GM19468 (cell line): ENCODE measurements around the gene ZNF438.

Experiments used
- ATAC-seq: cut with Tn5 transposase; IDR thresholded peaks from one replicate; pipeline ENCODE4 v1.9.1; 2021; ENCODE audit warnings: mild to moderate bottlenecking, moderate library complexity, moderate number of reproducible peaks; ENCODE audit not compliant: unreplicated experiment; ENCODE audit errors: extremely low read depth

The ZNF438 gene

DNA sequence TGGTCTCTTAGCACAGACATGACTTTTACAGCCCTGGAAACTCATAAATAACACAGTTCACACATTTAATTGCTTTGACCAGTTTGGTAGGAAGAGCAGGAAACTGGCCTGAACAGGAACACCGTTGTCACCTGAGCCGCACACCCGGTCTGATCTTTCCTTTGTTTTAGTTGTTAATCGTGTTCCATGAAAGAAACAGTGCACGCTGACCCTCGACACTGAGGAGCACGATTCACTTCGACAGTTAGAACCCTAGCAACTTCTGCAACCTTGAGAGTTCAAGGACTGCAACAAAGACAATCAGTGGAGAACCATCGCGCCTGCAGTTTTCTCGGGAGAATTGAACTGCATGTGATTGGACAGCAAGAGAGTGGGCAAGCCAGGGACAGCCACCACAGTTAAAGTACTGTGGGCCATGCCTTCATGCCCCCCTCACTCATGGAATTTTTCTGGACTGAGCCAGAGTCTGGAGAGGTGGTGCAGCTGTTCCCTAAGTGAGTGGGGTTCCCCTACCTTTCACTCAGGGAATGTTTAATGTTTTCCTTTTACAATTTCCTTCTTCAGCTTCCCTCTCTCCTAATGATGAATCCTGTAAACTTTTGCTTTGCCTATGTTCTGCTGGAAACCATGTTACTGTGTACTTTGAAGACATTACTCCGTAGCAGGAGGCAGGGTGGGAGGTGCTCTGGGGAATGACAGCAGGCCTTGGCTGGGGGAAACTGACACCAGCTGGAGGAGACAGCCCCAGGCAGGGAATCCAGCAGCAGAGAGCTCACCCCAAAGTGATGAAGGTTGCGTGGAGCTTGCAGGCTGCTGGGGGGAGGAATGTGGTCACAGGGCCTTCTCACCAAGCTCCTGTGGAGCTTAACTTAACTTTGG is 198.7 kb downstream of the ZNF438 start:
- ATAC-seq, result no peak

DNA sequence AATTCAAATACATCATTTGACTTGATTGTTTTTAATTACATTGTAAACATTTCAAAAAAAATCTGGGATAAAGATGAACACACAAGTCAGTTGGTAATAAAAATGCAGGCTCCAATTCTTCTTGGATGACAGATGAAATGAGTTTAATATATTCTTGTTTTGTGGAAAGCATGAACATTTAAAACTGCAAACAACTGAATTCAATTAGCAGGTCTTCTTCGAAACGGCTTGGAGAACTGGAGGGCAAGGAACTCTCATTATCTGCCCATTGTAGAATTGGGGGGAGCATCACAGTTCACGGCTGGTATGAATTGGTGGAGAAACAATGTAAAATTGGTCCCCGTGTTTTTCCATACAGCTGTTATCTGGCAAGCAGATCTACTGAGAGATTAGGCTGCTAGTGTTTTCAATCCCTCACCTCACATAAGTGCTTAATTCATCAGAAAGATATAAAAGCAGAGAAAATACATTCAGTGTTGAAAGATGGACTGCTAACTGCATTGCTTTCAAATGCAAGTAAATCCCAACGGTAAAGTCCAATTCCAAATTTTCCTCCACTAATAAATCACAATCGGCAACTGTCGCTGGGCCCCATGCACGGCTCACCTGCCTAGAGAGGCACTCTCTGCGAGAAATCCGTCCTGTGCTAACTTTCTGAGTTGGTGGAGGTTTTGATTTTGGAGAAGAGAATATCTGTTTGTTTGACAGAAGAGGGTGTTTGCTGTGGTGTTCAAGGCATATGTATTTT is 199.5 kb downstream of the ZNF438 start:
- no peak for ATAC-seq

DNA sequence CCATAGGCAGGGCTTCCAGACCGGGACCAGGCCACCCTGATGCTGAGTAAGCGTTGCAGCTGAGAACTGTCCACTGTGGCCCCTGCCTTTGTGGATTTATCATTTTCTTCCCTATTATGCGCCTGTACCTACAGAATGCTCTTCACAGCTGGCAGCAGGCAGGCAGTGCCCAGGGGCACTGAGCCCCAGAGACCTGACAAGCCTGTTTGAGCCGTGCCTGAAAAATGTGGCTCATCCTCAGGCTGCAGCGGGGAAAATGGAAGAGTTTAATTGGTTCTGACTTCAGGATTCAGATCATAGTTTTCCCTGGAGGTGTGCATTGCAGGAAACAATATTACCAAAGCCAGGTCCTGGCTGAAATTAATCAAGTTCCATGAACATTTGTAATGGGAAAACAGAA is 200.2 kb downstream of the ZNF438 start:
- no peak for ATAC-seq

DNA sequence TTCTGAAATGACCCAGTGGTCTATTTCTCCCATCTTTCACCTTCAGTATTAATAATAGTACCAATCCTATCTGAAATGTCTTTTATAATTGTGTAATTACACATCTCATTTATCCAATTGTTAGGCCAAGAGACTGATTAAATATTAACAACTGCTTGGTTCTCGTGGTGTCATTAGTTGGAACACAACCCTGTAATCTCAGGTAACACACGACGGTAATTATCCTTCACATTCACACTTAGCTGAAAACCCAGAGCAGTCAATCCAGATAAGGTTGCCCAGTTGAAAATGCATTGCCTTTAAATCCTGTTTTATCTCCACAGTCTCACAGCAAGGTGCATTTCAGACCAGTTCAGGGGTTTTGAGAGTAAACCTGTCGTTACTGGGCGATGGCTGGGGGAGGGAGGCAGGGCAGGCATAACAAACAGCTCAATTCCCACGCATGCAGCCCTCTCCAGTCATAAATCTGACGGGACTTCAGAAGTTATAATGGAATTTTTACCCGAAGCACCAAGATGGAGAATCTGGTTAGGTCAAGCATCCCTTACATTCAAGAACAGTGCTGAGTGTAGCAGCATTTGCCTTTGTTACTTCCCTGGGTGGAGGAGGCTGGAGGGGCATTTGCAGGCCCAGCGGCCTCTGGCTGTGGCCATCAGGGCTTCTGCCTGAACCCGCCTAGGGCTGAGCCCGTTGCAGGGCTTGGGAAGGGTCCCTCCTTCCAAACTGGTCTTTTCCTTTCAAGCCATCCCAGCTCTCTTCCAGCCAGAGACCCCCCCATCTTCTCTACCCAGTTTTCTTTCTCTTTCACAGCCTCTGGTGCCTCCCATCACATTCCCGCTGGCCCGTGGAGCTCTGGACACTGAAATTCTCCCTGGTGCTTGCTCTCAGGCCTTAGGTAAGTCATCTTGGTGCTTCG is 201.1 kb downstream of the ZNF438 start:
- no peak for ATAC-seq

DNA sequence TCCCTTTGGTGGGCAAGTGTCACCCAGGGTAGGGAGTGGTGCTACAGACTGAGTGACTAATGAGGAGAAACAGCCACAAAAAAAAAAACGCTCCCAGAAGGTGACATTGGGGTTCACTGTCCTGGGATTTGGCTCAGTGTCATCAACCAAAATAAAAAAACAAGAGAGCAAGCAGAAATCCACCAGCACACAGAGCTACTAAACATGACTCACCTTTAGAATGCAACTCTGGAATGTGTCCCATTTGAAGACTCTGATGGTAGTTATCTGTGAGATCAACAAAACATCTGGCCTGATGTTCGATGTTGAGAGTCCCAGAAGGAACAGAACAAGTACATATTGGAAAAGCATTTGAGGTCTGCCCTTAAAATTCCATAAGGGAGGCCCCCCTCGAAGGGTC is 201.8 kb downstream of the ZNF438 start:
- ATAC-seq, result no peak

DNA sequence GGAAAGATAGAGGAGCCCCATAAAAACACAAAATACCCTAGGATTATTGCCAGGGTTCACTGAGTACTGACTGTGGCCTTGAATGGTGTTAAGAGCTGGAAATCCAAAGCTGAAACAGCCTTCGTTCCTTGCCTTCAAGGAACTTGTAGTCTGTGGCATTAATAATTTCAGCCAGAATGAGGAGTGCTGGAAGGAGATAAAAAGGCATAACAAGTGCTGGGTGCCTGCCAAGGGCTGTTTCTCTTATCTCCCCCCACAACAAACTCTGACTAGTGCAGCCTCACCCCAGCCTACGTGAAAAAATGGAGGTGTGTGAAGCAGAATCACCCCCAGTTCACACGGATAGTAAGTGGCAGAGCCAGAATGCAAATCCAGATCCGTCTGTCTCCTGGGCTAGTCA is 203.0 kb downstream of the ZNF438 start:
- no peak for ATAC-seq

DNA sequence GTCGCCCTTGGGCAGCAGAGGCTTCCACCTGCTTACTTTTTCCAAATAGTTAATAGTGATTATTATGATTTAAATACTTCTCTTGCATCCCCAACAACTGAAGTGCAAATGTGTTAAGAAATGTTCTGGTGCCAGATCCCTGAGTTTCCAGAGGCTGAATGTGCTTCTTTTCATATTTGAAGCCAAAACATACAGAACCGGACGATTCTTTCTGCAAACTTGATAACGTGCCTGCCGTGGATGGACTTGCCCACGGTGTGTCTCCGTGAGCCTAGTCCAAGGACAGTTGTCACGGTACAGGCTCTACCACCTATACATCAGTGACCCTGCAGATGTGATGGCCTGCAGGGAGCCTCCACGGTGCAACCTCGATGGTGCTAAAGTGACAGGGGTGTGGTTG is 203.5 kb downstream of the ZNF438 start:
- no peak for ATAC-seq

DNA sequence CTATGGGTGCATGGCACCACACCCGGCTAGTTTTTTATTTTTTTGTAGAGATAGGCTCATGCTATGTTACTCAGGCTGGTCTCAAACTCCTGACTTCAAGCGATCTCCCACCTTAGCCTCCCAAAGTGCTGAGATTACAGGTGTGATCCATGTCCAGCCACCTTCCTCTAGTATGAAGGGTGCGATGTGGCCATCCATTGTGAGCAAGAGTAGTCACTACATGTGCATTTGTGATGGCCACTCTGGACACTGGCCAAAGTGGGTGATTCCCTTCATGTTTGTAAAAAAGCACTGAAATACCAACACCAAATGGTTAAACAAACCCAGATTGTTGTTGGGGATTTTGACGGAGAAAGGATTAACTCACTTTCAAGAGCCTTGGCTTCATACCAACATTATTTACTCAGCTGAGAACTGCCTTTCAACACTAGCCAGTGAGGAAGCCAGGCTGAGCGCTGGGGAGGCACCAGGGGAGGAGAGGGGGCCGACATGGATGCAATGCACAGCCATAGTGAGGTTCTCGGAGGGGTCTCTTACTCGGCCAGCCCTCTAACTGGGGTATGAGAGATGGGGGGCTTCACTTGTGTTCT is 204.0 kb downstream of the ZNF438 start:
- ATAC-seq, result no peak

DNA sequence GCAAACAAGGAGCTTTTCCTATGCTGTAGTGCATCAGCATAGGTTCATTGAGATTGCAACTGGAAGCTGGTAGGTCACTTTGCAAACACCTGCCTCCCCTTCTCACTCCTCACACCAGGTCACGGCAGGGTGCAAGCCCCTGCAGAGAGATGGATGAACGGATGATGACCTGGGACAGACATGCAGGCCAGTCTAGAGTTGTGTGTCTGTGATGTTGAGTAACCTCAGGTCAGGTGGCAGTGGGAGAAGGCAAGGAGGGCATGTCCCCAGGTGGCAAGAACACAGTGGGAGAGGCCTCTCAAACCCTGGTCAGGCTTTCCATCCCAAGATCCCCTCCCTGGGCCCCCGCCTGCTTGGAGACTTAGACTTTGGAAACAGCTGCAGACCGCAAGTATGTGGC is 205.0 kb downstream of the ZNF438 start:
- ATAC-seq, result no peak

DNA sequence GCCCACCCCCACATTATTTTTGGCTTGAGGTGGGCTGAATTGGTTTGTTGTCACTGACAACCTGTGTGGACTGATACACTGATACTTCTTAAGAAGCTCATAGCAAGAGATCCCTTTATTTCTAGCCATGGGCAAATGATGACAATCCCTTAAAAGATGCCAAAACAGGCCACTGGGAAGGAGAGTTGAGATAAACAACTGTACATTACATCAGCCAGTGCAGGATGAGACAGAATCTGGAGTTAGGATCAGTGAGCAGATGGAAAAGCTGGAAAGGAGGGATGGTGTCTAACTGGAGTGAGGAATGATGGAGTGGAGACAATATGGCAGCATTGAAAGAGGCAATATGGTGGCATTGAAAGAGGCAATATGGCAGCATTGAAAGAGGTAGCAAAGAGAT is 206.2 kb downstream of the ZNF438 start:
- ATAC-seq, result no peak

DNA sequence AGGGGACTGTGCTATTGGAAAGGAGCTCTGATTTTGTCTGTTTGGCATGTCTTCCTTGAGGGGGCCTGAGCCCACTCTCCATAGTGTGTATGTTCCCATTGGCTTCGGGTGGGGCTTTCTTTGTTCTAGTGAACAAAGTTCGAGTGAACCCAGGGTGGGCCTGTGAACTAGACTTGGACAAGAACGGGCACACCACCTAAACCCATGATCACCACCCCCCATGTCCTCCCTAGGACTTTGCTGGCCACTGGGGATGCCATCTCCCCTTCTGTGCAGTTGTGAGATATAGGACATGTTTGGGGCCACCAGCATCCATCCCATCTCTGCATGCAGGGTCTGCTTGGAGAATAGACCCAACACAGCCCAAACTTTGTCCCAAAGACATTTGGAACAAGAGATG is 206.6 kb downstream of the ZNF438 start:
- ATAC-seq, result no peak

DNA sequence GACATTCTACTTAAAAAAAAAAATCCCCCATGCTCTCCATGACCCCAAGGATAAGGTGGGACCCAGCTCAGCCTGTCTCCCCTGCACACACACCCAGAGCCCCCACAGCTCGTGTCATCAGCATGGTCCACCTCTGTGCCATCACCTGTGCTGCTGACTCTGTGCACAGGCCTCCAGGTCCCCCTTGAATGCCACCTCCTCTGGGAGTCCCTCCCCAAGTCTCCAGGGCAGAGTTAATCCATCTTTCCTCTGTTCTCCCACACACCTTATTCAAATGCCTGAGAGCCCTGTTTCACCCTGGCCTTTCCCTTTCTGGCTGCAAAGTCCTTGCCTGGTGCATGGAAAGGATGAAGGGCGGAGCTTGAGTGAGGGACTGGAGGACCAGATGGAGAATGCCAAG is 208.0 kb downstream of the ZNF438 start:
- no peak for ATAC-seq

DNA sequence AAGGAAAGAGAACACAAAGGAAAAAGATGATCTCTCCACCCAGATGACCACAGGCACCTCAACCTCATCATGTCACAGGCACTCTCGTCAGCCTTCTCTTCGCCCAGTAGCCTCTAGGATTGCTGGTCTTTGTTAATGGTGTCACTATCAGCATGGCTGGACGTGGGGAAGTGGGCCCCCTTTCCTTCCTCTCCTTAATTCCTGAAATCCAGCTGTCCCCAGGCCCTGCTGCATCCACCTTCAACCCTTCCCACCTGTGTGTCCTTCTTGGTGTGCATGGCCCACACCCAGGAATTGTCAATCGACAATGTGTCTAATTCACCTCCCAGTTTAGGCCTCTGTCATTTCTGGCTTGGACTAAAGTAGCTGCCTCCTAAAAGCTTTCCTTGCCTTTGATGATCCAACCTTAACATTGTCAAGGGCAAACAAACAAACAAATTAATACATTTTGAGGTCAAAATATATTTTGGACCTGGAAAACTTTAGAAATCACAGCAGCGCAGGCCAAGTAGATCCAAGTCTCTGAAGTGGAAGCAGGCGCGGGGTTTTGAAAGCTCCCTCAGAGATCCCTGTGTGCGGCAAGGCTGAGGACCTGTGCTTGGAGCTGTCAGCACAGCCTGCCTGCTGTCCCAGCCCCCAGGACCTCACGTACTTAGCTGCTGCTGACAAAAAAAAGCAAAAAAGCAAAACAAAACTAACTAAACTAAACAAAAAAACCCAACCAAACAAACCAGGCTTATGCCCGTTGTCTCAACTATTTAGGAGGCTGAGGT is 208.8 kb downstream of the ZNF438 start:
- no peak for ATAC-seq

DNA sequence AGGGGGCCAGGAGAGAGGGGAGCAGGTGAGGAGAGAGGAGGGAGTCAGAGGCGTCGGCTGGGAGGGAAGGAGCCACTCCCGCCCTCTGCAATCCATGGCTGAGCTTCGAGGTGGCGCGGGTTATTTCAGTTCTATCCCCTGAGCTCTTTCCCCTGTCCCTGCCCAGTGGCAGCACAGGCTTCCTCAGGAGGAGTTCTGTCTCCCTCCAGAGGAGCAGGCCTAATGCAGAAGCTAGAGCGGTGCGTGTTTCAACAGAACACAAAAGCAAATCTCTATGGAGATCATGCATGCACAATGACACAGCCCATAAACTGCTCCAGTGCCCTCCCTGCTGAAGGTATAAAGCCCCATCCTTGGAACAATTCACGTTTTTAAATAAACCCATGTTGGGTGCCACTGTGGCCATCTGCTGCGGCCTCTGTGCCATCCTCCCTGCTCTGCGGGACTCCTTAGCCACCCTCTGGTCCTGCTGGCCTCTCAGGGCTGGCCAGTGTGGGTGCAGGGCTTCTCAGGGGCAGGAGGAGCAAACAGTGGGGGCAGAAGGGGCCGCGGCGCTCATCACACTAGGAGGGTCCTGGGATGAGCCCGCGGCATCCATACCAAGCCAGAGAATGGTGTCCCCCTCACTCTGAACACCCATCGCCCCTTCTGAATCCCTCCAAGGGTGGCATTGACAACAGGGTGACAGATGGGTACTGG is 209.5 kb downstream of the ZNF438 start:
- no peak for ATAC-seq

DNA sequence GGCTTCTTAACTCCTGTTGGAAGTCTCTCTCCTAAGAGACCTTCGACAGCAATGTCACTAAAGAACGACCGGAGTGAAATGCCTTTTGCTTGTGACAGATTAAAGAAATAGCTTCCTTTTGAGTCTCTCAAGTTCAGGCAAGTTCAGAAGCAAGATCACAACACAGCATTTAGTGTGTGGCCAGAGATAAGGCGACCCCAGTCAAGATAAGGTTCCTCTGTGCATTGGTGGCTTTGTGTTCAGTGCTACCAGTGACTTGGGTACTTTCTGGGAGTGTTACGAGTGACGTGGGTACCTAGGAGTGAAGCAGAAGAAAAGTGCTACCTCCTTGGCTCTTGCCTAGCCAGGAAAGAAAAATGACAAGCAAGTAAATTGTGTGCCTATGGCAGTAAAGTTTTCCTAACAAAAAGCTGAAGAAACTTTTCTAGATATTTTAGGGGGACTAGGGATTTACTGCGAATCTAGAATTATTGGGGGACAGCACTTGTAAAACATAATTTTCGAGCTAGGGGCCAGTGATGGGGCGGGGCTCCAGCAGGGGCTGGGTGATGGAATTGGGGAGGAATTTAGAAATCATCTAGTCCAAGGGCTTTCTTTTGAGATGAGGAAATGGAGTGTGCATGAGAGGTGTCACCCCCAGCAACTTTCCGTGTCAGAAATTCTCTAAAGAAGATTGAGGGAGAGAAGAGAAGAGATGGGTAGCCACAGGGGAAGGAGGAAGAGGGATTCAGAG is 210.2 kb downstream of the ZNF438 start:
- no peak for ATAC-seq

DNA sequence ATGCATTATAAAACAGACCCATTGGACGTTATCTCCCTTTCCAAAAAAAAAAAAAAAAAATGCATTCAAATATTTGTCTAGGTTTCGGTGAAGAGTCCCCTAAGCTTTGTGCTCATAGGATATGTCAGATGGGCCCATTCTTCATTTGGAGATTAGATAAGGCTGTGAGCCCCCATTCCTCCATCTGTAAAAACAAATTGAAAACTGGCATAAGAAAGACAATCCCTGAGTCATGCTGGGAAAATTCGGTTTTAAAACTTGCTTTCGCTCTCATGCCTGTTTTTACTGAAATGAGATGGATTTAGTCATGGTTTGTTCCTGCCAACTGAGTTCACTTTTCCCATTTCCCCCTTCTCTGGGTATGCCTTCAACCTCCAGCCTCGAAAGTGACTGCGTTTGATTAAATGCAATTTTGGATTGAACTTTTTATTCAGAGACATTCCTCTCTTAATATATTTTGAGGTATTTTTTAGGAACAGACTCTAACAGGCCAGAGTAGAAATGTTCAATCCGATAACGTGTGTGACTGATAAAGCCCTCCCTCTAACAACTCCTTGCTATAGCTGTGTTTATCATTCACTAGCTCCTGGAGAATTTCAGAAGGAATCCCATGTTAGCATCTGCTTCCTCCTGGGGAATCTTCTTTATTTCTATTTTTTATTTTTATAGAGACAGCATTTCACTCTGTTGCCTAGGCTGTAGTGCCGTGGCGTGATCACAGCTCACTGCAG is 211.2 kb downstream of the ZNF438 start:
- no peak for ATAC-seq

DNA sequence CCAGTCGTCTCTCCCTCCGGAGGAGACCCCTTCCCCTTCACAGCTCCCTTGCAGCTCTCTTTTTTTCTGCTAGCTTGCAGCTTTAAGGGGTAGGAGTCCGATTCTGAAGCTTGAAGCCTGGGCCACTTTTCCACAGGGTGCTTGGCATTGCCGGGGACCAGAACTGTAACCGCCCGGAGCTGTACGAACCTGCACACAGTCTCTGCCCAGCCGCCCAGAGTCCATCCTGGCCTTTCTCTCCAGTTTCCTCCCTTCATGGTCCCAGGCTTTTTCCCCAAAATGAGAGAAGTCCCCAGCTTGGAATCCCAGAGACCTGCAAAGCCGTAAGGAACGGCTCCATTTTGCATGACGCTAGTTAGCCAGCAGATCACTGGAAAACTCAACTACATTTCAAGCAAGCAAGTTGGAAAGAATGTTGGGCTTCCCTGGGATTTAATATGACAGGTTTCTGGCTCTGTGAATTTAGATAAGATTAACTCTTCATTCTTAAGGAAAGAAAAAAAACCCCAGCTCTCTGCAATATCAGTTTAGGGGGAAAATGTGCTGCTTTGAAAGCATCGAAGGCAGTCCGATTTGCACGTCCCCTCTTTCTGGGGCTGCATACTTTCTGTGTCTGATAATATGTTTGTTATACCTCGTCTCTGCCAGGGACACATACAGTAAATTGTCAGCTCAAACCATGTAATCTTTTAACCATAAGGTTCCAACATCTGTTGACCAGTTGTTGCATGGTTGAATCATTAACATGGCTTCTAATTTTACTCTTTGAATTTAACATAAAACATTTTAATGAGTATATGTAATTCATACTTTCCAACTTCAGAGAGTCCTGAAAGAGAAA is 212.1 kb downstream of the ZNF438 start:
- ATAC-seq, result no peak
